Superior temporal gyrus (tissue), 1 donor: ENCODE data around the gene TTC23.

Experiments used
- DNase-seq: peaks from one replicate; pipeline ENCODE4 v3.0.0-alpha.2; 2016; ENCODE audit errors: extremely low spot score

Gene TTC23

GRCh38 chr15:99165020-99165790, 84.2 kb downstream of the TTC23 start:
- DNase-seq, result no peak

GRCh38 chr15:99164119-99164518, 85.3 kb downstream of the TTC23 start:
- DNase-seq, result no peak

- no peak for DNase-seq
Observed at GRCh38 chr15:99163271-99164062, 85.9 kb downstream of the TTC23 start.

- DNase-seq, result no peak
Observed at GRCh38 chr15:99158626-99159412, 90.6 kb downstream of the TTC23 start.

GRCh38 chr15:99157456-99157855, 91.9 kb downstream of the TTC23 start:
- DNase-seq, result no peak

- no peak for DNase-seq
Observed at GRCh38 chr15:99155961-99156443, 93.4 kb downstream of the TTC23 start.

- no peak for DNase-seq
Observed at GRCh38 chr15:99154271-99154670, 95.1 kb downstream of the TTC23 start.

- no peak for DNase-seq
Observed at GRCh38 chr15:99153026-99153535, 96.3 kb downstream of the TTC23 start.

- no peak for DNase-seq
Observed at GRCh38 chr15:99151156-99151555, 98.2 kb downstream of the TTC23 start.

GRCh38 chr15:99149366-99149765, 100.0 kb downstream of the TTC23 start:
- no peak for DNase-seq

GRCh38 chr15:99148851-99149276, 100.5 kb downstream of the TTC23 start:
- peak; percentile 52 for DNase-seq

GRCh38 chr15:99146661-99147060, 102.7 kb downstream of the TTC23 start:
- no peak for DNase-seq

- no peak for DNase-seq
Observed at GRCh38 chr15:99145778-99146177, 103.6 kb downstream of the TTC23 start.

- no peak for DNase-seq
Observed at GRCh38 chr15:99145005-99145404, 104.4 kb downstream of the TTC23 start.

GRCh38 chr15:99143655-99144610, 105.4 kb downstream of the TTC23 start:
- no peak for DNase-seq

GRCh38 chr15:99143242-99143641, 106.1 kb downstream of the TTC23 start:
- no peak for DNase-seq

GRCh38 chr15:99142562-99142961, 106.8 kb downstream of the TTC23 start:
- DNase-seq, result no peak

GRCh38 chr15:99141943-99142342, 107.4 kb downstream of the TTC23 start:
- no peak for DNase-seq

GRCh38 chr15:99140590-99140989, 108.8 kb downstream of the TTC23 start:
- DNase-seq, result no peak

- DNase-seq, result no peak
Observed at GRCh38 chr15:99139276-99139675, 110.1 kb downstream of the TTC23 start.
